Panc1 (cell line): ENCODE results near the gene DIABLO. TPM values are rescaled to one million over a fixed set of nuclear protein-coding genes. Genes with fewer than 3 reads are reported as not detected.
"Not testable (repeated sequence)": the region's sequence is repeated elsewhere in the genome, so short reads cannot be mapped to it uniquely, and the experiment has no call there.

ENCODE experiments used
- ATAC-seq: fragments of 200-7000 bp; cut with Tn5 transposase; 2 replicates; pipeline ENCODE4 v1.9.1; 2020; ENCODE audit warnings: mild to moderate bottlenecking, moderate library complexity
- BruUV-seq: library from RNA; stranded (reverse); fragments of 400-500 nt; replicated peaks from 2 replicates; lab custom pipeline; 2021; lab: Mats Ljungman, UMichigan
- CTCF ChIA-PET: fragments of 300-600 bp; sonication (Branson Sonifier 250); formaldehyde crosslinking; loops from one replicate; lab custom pipeline; 2022; ENCODE audit warnings: antibody characterized with exemption; lab: Charles Lee
- POLR2A ChIA-PET: fragments of 300-600 bp; sonication (Branson Sonifier 250); formaldehyde crosslinking; loops from one replicate; lab custom pipeline; 2022; ENCODE audit warnings: antibody characterized with exemption; lab: Charles Lee
- DNase-seq: peaks from one replicate; pipeline ENCODE4 v3.0.0-alpha.2; 2010; ENCODE audit warnings: low read depth, low spot score
- H3K27ac ChIP-seq: 2 replicates; pipeline ENCODE4 v1.5.1; 2011; ENCODE audit warnings: mild to moderate bottlenecking, low read length, inconsistent platforms
- H3K27me3 ChIP-seq: fragments of 200-500 bp; sonication (Bioruptor generic); 2 replicates; pipeline ENCODE4 v1.6.0; 2014; ENCODE audit warnings: low read length, inconsistent platforms; ENCODE audit not compliant: control insufficient read depth, insufficient read depth
- H3K36me3 ChIP-seq: fragments of 200-500 bp; sonication (Bioruptor generic); 2 replicates; pipeline ENCODE4 v1.5.1; 2014; ENCODE audit warnings: inconsistent platforms, mild to moderate bottlenecking, low read length, moderate library complexity; ENCODE audit not compliant: control insufficient read depth, insufficient read depth
- H3K4me1 ChIP-seq: 2 replicates; pipeline ENCODE4 v1.5.1; 2011; ENCODE audit warnings: inconsistent platforms, mild to moderate bottlenecking, low read length, moderate library complexity; ENCODE audit not compliant: control insufficient read depth, insufficient read depth
- H3K4me3 ChIP-seq, 2 experiments: 2 replicates each; pipeline ENCODE4 v1.5.1; 2011 to 2012; ENCODE audit warnings: low read depth in 2 of 2, low read length in 2 of 2, mild to moderate bottlenecking in 2 of 2, inconsistent platforms in 1 of 2, moderate library complexity in 1 of 2
- H3K9me3 ChIP-seq: fragments of 200-500 bp; sonication (Bioruptor generic); 2 replicates; pipeline ENCODE4 v1.5.1; 2014; ENCODE audit warnings: low read depth, mild to moderate bottlenecking, inconsistent platforms, low read length, moderate library complexity; ENCODE audit not compliant: control insufficient read depth, insufficient read depth
- CTCF ChIP-seq: fragments of 450-650 bp; IDR thresholded peaks from 2 replicates; pipeline ENCODE4 v1.5.1; 2017; ENCODE audit warnings: mild to moderate bottlenecking
- POLR2AphosphoS5 ChIP-seq: IDR thresholded peaks from 2 replicates; pipeline ENCODE4 v1.6.1; 2012; ENCODE audit warnings: mild to moderate bottlenecking, low read depth, low read length, moderate library complexity
- REST ChIP-seq, 2 experiments: IDR thresholded peaks; 2 replicates each; pipeline ENCODE4 v1.6.1; 2011 to 2012; ENCODE audit warnings: low read depth in 2 of 2, control low read depth in 1 of 2, low read length in 1 of 2, mild to moderate bottlenecking in 1 of 2, moderate library complexity in 1 of 2; ENCODE audit not compliant: insufficient read depth in 1 of 2
- SIN3A ChIP-seq: IDR thresholded peaks from 2 replicates; pipeline ENCODE4 v1.6.1; 2012; ENCODE audit warnings: low read depth, mild to moderate bottlenecking, low read length, moderate library complexity, borderline replicate concordance; ENCODE audit not compliant: insufficient read depth
- TCF7L2 ChIP-seq: IDR thresholded peaks from 2 replicates; pipeline ENCODE4 v1.6.1; 2011; ENCODE audit warnings: mild to moderate bottlenecking, low read depth, low read length, inconsistent platforms
- in situ Hi-C: cut with HindIII; loops from 2 replicates; pipeline ENCODE4 v1.10.0; 2016; ENCODE audit warnings: low sequenced_read_pairs, low pct_unique_long_range_greater_than_20kb
- intact Hi-C: fragments of 100-400 bp; cut with micrococcal nuclease; formaldehyde crosslinking; loops from one replicate; pipeline ENCODE4 v1.10.0; 2022; ENCODE audit not compliant: unreplicated experiment
- total RNA-seq: library from RNA; stranded (reverse); gene quantifications from one replicate; pipeline ENCODE4 v1.2.1, GENCODE V29; 2021; ENCODE audit not compliant: unreplicated experiment

DIABLO gene
- total RNA-seq, 1 experiment from 2014 or later, result 71.5 TPM

- H3K27ac ChIP-seq, result no peak within 1 kb of the TSS
- TF ChIP-seq CTCF, result no peak
- no peak for TF ChIP-seq TCF7L2
- TF ChIP-seq REST (IDR thresholded peaks at IDR 0.05; ENCODE audit: insufficient read depth in 1 of 2, low read depth in 2 of 2, low read length in 1 of 2), result no peak
- no peak for TF ChIP-seq POLR2AphosphoS5
- in situ Hi-C loops, result no loop called here
Observed at GRCh38 chr12:122182887-122183587, 42.8 kb downstream of the DIABLO start, which contains the start of gene LRRC43. Gene LRRC43, plus strand, starts transcription at chr12:122183123. Its CDS starts 22 bp downstream, at chr12:122183145.

GRCh38 chr12:122176473-122176872 lies 49.4 kb downstream of the DIABLO start:
- intact Hi-C loops, in situ Hi-C loops, POLR2A ChIA-PET, H3K4me3 ChIP-seq, H3K4me1 ChIP-seq, H3K9me3 ChIP-seq, ATAC-seq, BruUV-seq, DNase-seq, H3K27ac ChIP-seq, H3K27me3 ChIP-seq, H3K36me3 ChIP-seq: not testable (repeated sequence)
- CTCF ChIA-PET, result interaction anchor here (0.7 kb wide), 1 partner anchor 33 kb away, joined by 4 read pairs; no protein-coding TSS in a partner anchor

More at GRCh38 chr12:122182887-122183587, 42.8 kb downstream of the DIABLO start, which contains the start of gene LRRC43:
- no TSS peak for BruUV-seq
- Histone ChIP-seq H3K9me3 (no peaks in the 10 kb centered on the region), H3K36me3 (no peaks in the 10 kb centered on the region), H3K27me3 (no peaks in the 10 kb centered on the region), H3K4me3 (peak within 1 kb of the TSS; percentile 41 to 48), H3K4me1 (no peaks in the 10 kb centered on the region)
- CTCF ChIA-PET, result interaction anchor here (0.7 kb wide), 1 partner anchor 33 kb away, joined by 14 read pairs; no protein-coding TSS in a partner anchor
- DNase-seq (no peak), ATAC-seq (peak; percentile 85)
- POLR2A ChIA-PET, result interaction anchor here (0.7 kb wide), 1 partner anchor 96 kb away, joined by 3 read pairs; no protein-coding TSS in a partner anchor
- intact Hi-C loops, result loop anchor here (10.0 kb wide), 1 partner anchor 128 kb away; no protein-coding TSS in a partner anchor

GRCh38 chr12:122174155-122174845 lies 51.6 kb downstream of the DIABLO start, which contains the start of gene IL31:
Gene IL31, minus strand, starts transcription at chr12:122174221. Its CDS starts 49 bp downstream, at chr12:122174172.
- Histone ChIP-seq H3K27ac (no peak within 1 kb of the TSS), H3K27me3 (no peaks in the 10 kb centered on the region), H3K4me3 (no peak within 1 kb of the TSS), H3K36me3 (no peaks in the 10 kb centered on the region), H3K9me3 (no peaks in the 10 kb centered on the region), H3K4me1 (no peaks in the 10 kb centered on the region)
- no TSS peak for BruUV-seq
- CTCF ChIA-PET, result no interaction called here
- POLR2A ChIA-PET, result no interaction called here
- in situ Hi-C loops (no loop called here), intact Hi-C loops (no loop called here)
- DNase-seq (no peak), ATAC-seq (no peak)
- TF ChIP-seq CTCF (no peak), TCF7L2 (no peak), POLR2AphosphoS5 (no peak), REST (IDR thresholded peaks at IDR 0.05; ENCODE audit: insufficient read depth in 1 of 2, low read depth in 2 of 2, low read length in 1 of 2) (no peak), SIN3A (no peak)
